Suprapubic skin (tissue), 4 donors: ENCODE results near the gene PCDHA9. TPM values are rescaled to one million over a fixed set of nuclear protein-coding genes. Genes with fewer than 3 reads are reported as not detected.
"Not testable (repeated sequence)": the region's sequence is repeated elsewhere in the genome, so short reads cannot be mapped to it uniquely, and the experiment has no call there.

ENCODE experiments used
- DNase-seq, 2 donors: peaks; one replicate each; pipeline ENCODE4 v3.0.0-alpha.2; 2019; ENCODE audit warnings: low spot score in 2 of 2
- H3K27ac ChIP-seq: fragments of 200-600 bp; sonication (generic); one replicate; pipeline ENCODE4 v1.5.1; 2019
- H3K27me3 ChIP-seq: fragments of 200-600 bp; sonication (generic); one replicate; pipeline ENCODE4 v1.5.1; 2019
- H3K36me3 ChIP-seq: fragments of 200-600 bp; sonication (generic); one replicate; pipeline ENCODE4 v1.5.1; 2019
- H3K4me1 ChIP-seq: fragments of 200-600 bp; sonication (generic); one replicate; pipeline ENCODE4 v1.5.1; 2019
- H3K4me3 ChIP-seq: fragments of 200-600 bp; sonication (generic); one replicate; pipeline ENCODE4 v1.5.1; 2019; ENCODE audit warnings: mild to moderate bottlenecking
- H3K9me3 ChIP-seq: fragments of 200-600 bp; sonication (generic); one replicate; pipeline ENCODE4 v1.5.1; 2019
- CTCF ChIP-seq, 2 donors: fragments of 200-600 bp in 1 of 2; fragments of 450-650 bp in 1 of 2; sonication (generic) in 1 of 2; IDR thresholded peaks; one replicate each; pipeline ENCODE4 v1.5.1; 2016 to 2019; ENCODE audit warnings: antibody characterized with exemption in 2 of 2, mild to moderate bottlenecking in 1 of 2, moderate library complexity in 1 of 2
- EP300 ChIP-seq: sonication (generic); formaldehyde crosslinking; IDR thresholded peaks from one replicate; pipeline ENCODE4 v1.6.1; 2017; ENCODE audit warnings: antibody characterized with exemption
- POLR2A ChIP-seq, 2 donors: fragments of 450-650 bp; IDR thresholded peaks; one replicate each; pipeline ENCODE4 v1.6.1; 2017; ENCODE audit warnings: antibody characterized with exemption in 2 of 2, mild to moderate bottlenecking in 2 of 2, moderate library complexity in 2 of 2
- POLR2AphosphoS5 ChIP-seq, 3 donors: sonication (generic); formaldehyde crosslinking; IDR thresholded peaks; one replicate each; pipeline ENCODE4 v1.6.1; 2017; ENCODE audit warnings: antibody characterized with exemption in 3 of 3
- WGBS: methylation state at CpG from one replicate; pipeline ENCODE4 v1.1.5; 2018; 5-methylcytosine and 5-hydroxymethylcytosine counted together
- total RNA-seq, 4 donors: library from RNA; depleted of rRNA; stranded (reverse); fragments of >200 nt; gene quantifications; one replicate each; pipeline ENCODE4 v1.1.0, GENCODE V29; 2016

PCDHA9 gene
- total RNA-seq, result under 1 TPM; 0.08 to 0.34 (median 0.26) TPM

GRCh38 chr5:140848139-140849102 is at the start of gene PCDHA9:
Gene PCDHA9 (plus strand): TSS chr5:140848382. CDS start chr5:140848496, 114 bp downstream.
- not testable (repeated sequence) for H3K4me1 ChIP-seq, H3K36me3 ChIP-seq, H3K4me3 ChIP-seq, H3K27ac ChIP-seq, DNase-seq
- Histone ChIP-seq H3K9me3 (peaks cover 14% of the 10 kb centered on the region), H3K27me3 (peaks cover 12% of the 10 kb centered on the region)
- 37% methylated on average over 28 of the region's 48 CpGs for WGBS

- Histone ChIP-seq H3K4me3 (peak within 1 kb of the TSS; percentile 26), H3K27me3 (no peaks in the 10 kb centered on the region)
Measured at GRCh38 chr5:140800816-140801493, 47.2 kb upstream of the PCDHA9 start, which contains the start of gene PCDHA3. Gene PCDHA3 (plus strand): TSS chr5:140801057.

GRCh38 chr5:140801494-140801841 is 46.7 kb upstream of the PCDHA9 start:
- TF ChIP-seq EP300 (no peak), CTCF (IDR thresholded peaks at IDR 0.05) (no peak), POLR2AphosphoS5 (IDR thresholded peaks at IDR 0.05) (no peak), POLR2A (IDR thresholded peaks at IDR 0.05) (no peak)
- 22% methylated on average over 16 of the region's 16 CpGs for WGBS
- Histone ChIP-seq H3K36me3 (no peaks in the 10 kb centered on the region), H3K4me1 (no peaks in the 10 kb centered on the region), H3K27ac (no peak overlapping the region), H3K27me3 (no peaks in the 10 kb centered on the region), H3K9me3 (peaks cover 28% of the 10 kb centered on the region), H3K4me3 (peak overlapping the region; percentile 26)
- no peak for DNase-seq

More at GRCh38 chr5:140800816-140801493, 47.2 kb upstream of the PCDHA9 start, which contains the start of gene PCDHA3:
- no peak within 1 kb of the TSS for H3K27ac ChIP-seq
- peaks cover 30% of the 10 kb centered on the region for H3K9me3 ChIP-seq
- H3K36me3 ChIP-seq, result no peaks in the 10 kb centered on the region
- 22% methylated on average over 29 of the region's 29 CpGs for WGBS
- no peaks in the 10 kb centered on the region for H3K4me1 ChIP-seq
- no peak for DNase-seq
- no peak for TF ChIP-seq CTCF (IDR thresholded peaks at IDR 0.05)
- TF ChIP-seq EP300, result no peak
- TF ChIP-seq POLR2AphosphoS5 (IDR thresholded peaks at IDR 0.05), result no peak
- TF ChIP-seq POLR2A (IDR thresholded peaks at IDR 0.05), result no peak

- peaks cover 21% of the 10 kb centered on the region for H3K9me3 ChIP-seq
- not testable (repeated sequence) for H3K4me3 ChIP-seq, H3K27me3 ChIP-seq, DNase-seq, H3K36me3 ChIP-seq, H3K27ac ChIP-seq, H3K4me1 ChIP-seq
- 68% methylated on average over 26 of the region's 45 CpGs for WGBS
Measured at GRCh38 chr5:140802381-140802780, 45.8 kb upstream of the PCDHA9 start.

GRCh38 chr5:140802781-140803271 is 45.4 kb upstream of the PCDHA9 start:
- Histone ChIP-seq H3K4me3 (no peak overlapping the region), H3K9me3 (peaks cover 21% of the 10 kb centered on the region), H3K27ac (no peak overlapping the region), H3K36me3 (no peaks in the 10 kb centered on the region), H3K27me3 (peaks cover 4% of the 10 kb centered on the region), H3K4me1 (no peaks in the 10 kb centered on the region)
- TF ChIP-seq POLR2A (IDR thresholded peaks at IDR 0.05) (no peak), CTCF (IDR thresholded peaks at IDR 0.05) (no peak), POLR2AphosphoS5 (IDR thresholded peaks at IDR 0.05) (no peak), EP300 (no peak)
- no peak for DNase-seq
- WGBS, result 57% methylated on average over 23 of the region's 53 CpGs
